8988T (cell line): ENCODE results near the gene CCDC157.
A peak's percentile ranks its signal among the peaks of the same experiment; 100 is the strongest.

ENCODE experiments used
- DNase-seq: peaks from one replicate; pipeline ENCODE4 v3.0.0; 2011

Gene CCDC157

GRCh38 chr22:30356449-30357235, at the start of gene CCDC157, which contains the start of gene SF3A1:
CCDC157 (plus strand) TSS chr22:30357007; CDS start chr22:30366001, 8,994 bp downstream.
SF3A1 (minus strand) TSS chr22:30356894; CDS start chr22:30356792, 102 bp downstream.
- peak; percentile 79 for DNase-seq

GRCh38 chr22:30307041-30307574, 49.7 kb upstream of the CCDC157 start:
- no peak for DNase-seq

DNA sequence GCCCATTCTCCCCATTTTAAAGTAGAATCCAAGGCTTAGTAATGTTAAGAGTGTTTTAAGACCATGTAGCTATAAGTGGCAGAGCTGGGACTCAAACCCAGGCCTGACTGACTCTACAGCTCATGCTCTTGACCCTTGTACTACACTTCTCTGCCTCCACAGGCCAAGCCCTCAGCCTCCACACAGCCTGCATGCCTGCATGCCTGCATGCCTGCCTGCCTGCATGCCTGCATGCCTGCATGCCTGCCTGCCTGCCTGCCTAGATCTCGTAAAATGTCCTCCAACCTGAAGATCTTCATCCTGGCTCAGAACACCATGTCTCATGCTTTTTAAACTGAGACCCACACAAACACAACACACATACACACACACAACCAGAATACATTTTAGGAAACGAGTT, 48.7 kb upstream of the CCDC157 start:
- no peak for DNase-seq

GRCh38 chr22:30308518-30309230, 48.1 kb upstream of the CCDC157 start:
- no peak for DNase-seq

DNA sequence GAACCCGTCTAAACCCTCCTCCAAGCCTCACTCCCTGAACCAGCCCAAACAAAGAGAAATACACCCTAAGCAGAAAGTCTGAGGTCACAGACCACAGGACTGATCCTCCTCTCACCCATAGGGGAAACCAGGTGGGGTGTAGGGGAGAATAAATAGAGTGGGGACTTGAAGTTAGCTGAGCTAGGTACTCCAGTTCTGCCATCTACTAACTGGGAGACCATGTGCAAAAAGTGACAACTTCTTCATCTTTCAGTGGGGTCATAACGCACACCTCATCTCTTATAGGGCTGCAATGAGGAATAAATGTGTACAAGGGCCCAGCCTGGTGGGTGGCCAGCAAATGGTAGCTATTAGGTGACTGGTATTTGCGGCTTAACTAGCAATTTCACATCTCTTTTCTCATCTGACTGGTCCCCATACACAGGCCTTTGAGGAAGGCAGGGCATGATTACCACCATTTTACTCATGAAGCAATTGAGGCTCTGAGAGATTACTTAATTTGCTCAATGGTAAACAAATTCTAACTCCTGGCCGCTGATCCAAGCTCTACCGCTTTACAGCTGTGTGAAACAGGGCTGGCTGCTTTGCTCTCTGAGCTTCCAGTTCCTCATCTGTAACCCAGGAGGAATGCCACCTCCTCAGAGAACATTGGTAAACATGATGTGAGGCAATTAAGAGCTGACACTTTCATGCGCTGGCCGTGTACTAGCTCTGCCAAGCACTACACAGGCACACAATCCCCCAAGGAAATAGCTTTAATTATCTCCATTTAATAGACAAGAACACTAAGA, 46.7 kb upstream of the CCDC157 start:
- no peak for DNase-seq

- DNase-seq: no peak
Observed at GRCh38 chr22:30310881-30311771, 45.7 kb upstream of the CCDC157 start.

DNA sequence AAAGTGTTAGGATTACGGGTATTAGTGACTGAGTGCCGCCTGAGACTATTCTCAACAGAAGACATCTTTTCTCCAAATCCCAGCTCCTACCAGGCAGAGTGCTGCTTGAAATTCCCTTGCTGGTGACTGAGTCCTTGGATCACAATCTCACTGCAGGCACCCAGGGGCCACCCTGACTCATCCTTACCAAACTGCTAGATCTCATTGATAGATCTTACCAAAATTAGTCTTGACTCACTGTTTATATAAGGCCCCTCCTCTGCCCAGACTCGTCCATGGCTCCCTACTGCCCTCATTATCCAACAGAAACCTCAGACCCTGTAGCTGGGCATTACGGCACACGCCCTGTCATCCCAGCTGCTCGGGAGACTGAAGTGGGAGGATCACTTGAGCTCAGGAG, 44.8 kb upstream of the CCDC157 start:
- no peak for DNase-seq

GRCh38 chr22:30313527-30314363, 43.1 kb upstream of the CCDC157 start:
- DNase-seq: no peak

- DNase-seq: no peak
Observed at GRCh38 chr22:30314915-30315314, 41.9 kb upstream of the CCDC157 start.

DNA sequence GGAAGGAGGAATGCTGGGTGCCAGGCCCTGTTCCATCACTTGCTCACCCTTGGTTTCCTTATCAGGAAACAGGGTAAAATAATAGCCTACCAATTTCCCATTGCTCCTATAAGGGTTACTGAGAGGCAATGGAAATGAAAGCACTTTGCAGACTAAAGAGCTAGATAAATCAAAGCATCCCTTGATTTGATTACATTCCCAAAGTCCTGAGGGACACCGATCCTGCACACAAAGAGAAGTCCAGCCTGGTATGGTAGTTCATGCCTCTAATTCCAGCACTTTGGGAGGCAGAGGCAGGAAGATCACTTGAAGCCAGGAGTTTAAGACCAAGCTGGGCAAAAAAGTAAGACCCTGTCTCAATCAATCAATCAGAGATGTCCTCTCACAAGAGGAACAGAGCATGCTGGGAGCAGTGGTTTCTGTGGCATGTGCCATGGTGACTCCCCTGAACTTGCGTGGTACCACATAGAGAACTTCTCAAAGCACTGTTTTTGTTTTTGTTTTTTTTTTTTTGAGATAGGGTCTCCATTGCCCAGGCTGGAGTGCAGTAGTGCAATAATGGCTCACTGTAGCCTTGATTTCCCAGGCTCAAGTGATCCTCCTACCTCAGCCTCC, 40.7 kb upstream of the CCDC157 start:
- no peak for DNase-seq

- DNase-seq: no peak
Observed at GRCh38 chr22:30317778-30318177, 39.0 kb upstream of the CCDC157 start.

DNA sequence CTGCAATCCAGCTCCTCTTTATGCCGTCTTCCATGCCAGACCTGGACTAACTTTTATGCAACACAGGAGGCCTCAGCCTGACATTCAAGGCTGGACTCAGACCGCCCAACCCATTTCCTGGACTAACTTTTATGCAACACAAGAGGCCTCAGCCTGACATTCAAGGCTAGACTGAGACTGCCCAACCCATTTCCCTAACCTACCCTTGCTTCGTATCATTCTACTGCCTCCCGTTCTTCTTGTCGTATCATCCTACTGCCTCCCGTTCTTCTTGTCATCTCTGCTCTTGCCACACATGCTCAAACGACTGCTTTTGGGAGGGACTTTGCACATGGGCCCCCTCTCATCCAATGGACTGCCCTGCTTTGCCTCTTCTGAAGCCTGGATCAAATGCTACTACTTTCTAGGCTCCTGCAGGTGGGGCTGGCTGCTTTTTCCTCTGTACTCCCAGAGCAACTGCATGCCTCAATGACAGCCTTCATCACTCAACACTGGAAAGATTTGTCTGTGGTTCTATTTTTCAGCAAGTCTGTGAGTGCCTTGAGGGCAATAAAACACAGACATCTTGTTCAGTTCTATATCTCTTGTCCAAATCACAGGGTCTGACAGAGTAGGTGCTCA, 37.9 kb upstream of the CCDC157 start:
- no peak for DNase-seq

DNA sequence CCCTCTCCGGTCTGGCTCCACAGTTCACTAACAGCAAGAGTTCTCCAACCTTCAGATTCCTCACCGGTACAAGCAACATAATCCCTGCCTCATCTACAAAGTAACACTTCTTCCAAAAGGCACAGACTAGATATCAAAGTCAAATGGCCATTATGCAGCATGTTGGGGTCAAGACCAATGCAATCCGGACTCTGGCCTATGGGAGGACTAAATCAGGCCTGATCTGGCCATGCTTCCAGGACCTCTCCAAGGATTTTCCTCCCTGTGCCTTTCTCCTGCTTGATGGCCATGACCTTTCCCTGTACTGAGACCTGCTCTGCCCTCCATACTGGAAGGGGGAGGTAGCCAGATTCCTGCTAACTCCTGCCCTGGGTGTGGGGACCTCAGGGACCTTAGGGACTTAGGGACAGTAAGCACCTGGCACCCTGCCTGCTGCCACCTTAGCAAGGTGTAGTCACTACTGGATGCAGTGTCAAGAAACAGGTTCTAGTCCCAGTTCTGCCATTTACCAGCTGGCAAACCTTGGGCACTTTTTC, 36.7 kb upstream of the CCDC157 start:
- DNase-seq: no peak

DNA sequence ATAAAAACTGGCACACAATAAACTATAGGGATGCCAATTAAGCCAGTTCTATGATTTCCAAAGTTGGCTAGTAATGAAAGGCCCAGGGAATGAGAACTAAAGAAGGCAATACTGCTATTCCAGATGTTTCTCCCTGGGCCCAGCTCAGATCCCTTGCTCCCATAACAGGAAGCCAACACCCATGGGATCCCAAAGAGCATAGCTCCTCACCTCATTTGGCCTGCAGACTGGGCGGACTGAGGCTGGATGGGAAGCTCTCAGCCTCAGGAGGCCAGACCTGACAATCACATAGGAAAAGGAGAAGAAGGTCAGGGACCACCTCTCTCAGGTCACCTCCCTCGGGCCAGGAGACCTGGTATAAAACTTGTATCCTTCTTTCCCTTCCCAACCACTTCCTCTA, 35.3 kb upstream of the CCDC157 start:
- no peak for DNase-seq

- no peak for DNase-seq
Observed at GRCh38 chr22:30323246-30323645, 33.6 kb upstream of the CCDC157 start.

DNA sequence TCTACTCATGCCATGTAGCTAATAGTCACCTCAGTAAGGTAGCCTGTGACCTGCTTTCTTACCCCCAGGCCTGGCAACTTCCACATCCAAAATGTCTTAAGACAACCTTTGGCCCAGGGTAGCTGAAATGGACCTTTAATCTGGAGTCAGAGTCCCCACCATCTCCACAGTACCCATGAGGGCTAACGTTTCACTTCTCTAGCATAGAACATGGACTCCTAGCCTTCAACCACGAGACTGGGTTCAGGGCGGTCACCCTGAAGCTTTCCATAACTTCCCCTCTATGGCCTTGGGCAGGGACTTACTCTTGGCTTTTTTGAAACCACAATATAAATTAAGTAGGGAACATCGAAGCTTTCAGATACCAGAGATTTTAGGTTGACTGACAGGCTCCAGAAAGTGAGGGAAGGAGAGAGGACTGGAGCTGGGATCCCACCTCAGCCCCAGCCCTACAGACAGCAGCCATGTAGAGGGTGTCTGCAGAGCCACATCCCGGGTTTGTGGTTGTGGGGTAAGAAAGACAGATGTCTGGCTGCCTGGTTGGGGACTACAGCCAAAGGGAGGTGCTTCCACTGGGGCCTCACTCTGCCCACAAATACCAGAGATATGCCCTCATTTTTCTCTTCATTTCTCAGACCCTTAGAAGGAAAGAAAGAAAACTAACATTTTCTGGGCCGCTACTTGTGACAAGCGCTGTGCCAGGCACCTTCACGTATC, 32.6 kb upstream of the CCDC157 start:
- DNase-seq: no peak

GRCh38 chr22:30325065-30325720, 31.6 kb upstream of the CCDC157 start:
- no peak for DNase-seq

GRCh38 chr22:30325724-30326254, 31.0 kb upstream of the CCDC157 start:
- DNase-seq: no peak
